ENCODE results near the gene HAVCR2.

Gene HAVCR2

DNA sequence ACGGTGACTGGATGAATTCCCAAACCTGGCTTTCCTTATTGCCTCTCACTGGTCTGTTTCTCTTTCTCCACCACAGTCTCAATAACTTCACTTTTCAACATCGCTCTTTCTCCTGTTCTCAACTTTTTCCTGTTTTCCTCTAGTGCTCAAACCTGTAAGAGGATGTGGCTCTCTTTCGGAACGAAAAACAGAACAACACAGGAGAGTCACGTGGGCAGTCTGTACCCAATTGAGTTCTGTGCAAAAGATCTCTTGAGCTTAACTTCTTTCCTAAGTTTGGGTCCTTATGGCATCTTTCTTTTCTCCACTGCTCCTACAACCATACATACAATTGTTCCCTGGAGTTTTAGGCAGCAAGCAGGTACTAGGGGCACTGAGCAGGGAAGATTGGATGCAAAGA, 58.8 kb downstream of the HAVCR2 start:
- TF ChIP-seq ZNF76 (tag by site-specific recombination; IDR thresholded peaks at IDR 0.05; ENCODE audit: borderline replicate concordance, low read depth) (no peak), ZNF548 (tag by site-specific recombination; IDR thresholded peaks at IDR 0.05) (no peak), ZIC2 (tag by site-specific recombination; IDR thresholded peaks at IDR 0.05) (no peak), ZNF704 (tag by site-specific recombination; IDR thresholded peaks at IDR 0.05) (no peak), ZNF16 (tag by site-specific recombination; IDR thresholded peaks at IDR 0.05; ENCODE audit: low read depth) (no peak), PRDM1 (tag by site-specific recombination; IDR thresholded peaks at IDR 0.05) (no peak), SETDB1 (IDR thresholded peaks at IDR 0.05; ENCODE audit: insufficient read length, low read length) (no peak), MZF1 (tag by site-specific recombination; IDR thresholded peaks at IDR 0.05; ENCODE audit: borderline replicate concordance) (no peak), ATF2 (tag by site-specific recombination; IDR thresholded peaks at IDR 0.05; ENCODE audit: low read depth) (no peak), ZNF785 (tag by site-specific recombination; IDR thresholded peaks at IDR 0.05) (no peak), HOXD13 (CRISPR knock-in tag; IDR thresholded peaks at IDR 0.05; ENCODE audit: borderline replicate concordance) (no peak), SALL2 (tag by site-specific recombination; IDR thresholded peaks at IDR 0.05; ENCODE audit: borderline replicate concordance) (no peak), ZSCAN16 (tag by site-specific recombination; IDR thresholded peaks at IDR 0.05) (no peak)
- TF ChIP-seq, protein P1, sequence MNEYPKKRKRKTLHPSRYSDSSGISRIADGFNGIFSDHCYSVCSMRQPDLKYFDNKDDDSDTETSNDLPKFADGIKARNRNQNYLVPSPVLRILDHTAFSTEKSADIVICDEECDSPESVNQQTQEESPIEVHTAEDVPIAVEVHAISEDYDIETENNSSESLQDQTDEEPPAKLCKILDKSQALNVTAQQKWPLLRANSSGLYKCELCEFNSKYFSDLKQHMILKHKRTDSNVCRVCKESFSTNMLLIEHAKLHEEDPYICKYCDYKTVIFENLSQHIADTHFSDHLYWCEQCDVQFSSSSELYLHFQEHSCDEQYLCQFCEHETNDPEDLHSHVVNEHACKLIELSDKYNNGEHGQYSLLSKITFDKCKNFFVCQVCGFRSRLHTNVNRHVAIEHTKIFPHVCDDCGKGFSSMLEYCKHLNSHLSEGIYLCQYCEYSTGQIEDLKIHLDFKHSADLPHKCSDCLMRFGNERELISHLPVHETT (tag by site-specific recombination; IDR thresholded peaks at IDR 0.05) = no peak
- POLR2A ChIA-PET = no interaction called here

GRCh38 chr5:157049605-157050004, 59.2 kb downstream of the HAVCR2 start:
- Histone ChIP-seq H3K27ac (ENCODE audit: extremely low read depth, low read depth, low read length) (no peak overlapping the region), H3K4me1 (ENCODE audit: control insufficient read depth, insufficient read depth, low read length) (no peaks in the 10 kb centered on the region), H3K36me3 (ENCODE audit: control insufficient read depth in 2 of 2, insufficient read depth in 1 of 2, low read length in 2 of 2) (no peaks in the 10 kb centered on the region), H3K9me3 (ENCODE audit: control insufficient read depth, insufficient read depth, low read depth, low read length) (no peaks in the 10 kb centered on the region), H3K4me3 (ENCODE audit: low read depth, low read length) (no peak overlapping the region)
- ChIA-PET CTCF (no interaction called here), POLR2A (no interaction called here)
- no peak for TF ChIP-seq ZNF146 (tag by site-specific recombination; IDR thresholded peaks at IDR 0.05)
- TF ChIP-seq ZNF623 (tag by site-specific recombination; IDR thresholded peaks at IDR 0.05) = no peak
- no peak for TF ChIP-seq ZNF692 (tag by site-specific recombination; IDR thresholded peaks at IDR 0.05)
- no peak for TF ChIP-seq ZIC2 (tag by site-specific recombination; IDR thresholded peaks at IDR 0.05)
- TF ChIP-seq SALL2 (tag by site-specific recombination; IDR thresholded peaks at IDR 0.05; ENCODE audit: borderline replicate concordance) = no peak
- no peak for TF ChIP-seq ZNF133 (tag by site-specific recombination; IDR thresholded peaks at IDR 0.05)
- TF ChIP-seq MYNN (tag by site-specific recombination; IDR thresholded peaks at IDR 0.05; ENCODE audit: borderline replicate concordance) = no peak

More for the DNA sequence above, 58.8 kb downstream of the HAVCR2 start:
- H3K9me3 ChIP-seq (ENCODE audit: control insufficient read depth, insufficient read depth, low read depth, low read length) = no peaks in the 10 kb centered on the region
- no peaks in the 10 kb centered on the region for H3K36me3 ChIP-seq (ENCODE audit: control insufficient read depth in 2 of 2, insufficient read depth in 1 of 2, low read length in 2 of 2)
- no peak overlapping the region for H3K4me3 ChIP-seq (ENCODE audit: low read depth, low read length)
- CTCF ChIA-PET = no interaction called here
- no peaks in the 10 kb centered on the region for H3K4me1 ChIP-seq (ENCODE audit: control insufficient read depth, insufficient read depth, low read length)
- H3K27ac ChIP-seq (ENCODE audit: extremely low read depth, low read depth, low read length) = no peak overlapping the region

All from HEK293 (cell line).